H1 (cell line): ENCODE data around the gene RUSF1. TPM values are rescaled to one million over a fixed set of nuclear protein-coding genes. Genes with fewer than 3 reads are reported as not detected.

Experiments used
- CEBPB ChIP-seq: IDR thresholded peaks from 2 replicates; pipeline ENCODE4 v1.6.1; 2012; ENCODE audit warnings: low read depth, low read length
- CHD7 ChIP-seq: fragments of 300-600 bp; sonication (generic); IDR thresholded peaks from 2 replicates; pipeline ENCODE4 v1.7.1; 2012; ENCODE audit warnings: low read length, moderate library complexity, mild to moderate bottlenecking, inconsistent platforms; ENCODE audit not compliant: insufficient replicate concordance
- polyA plus RNA-seq, 7 experiments: library from polyadenylated mRNA; depleted of rRNA in 3 of 7; stranded (reverse) in 5 of 7; unstranded in 2 of 7; fragments of >200 nt in 5 of 7; fragments of 200-250 nt in 2 of 7; gene quantifications; 1 replicate in 5 of 7; 2 replicates in 1 of 7; 4 replicates in 1 of 7; pipeline versions ENCODE4 v1.2.1 to v1.2.3, GENCODE V29; 2011 to 2013; ENCODE audit warnings: missing spikeins in 2 of 7, mixed read lengths in 2 of 7
- total RNA-seq: library from RNA; stranded (reverse); fragmentation: NEBNext Ultra II Directional; extraction: Animal tissue kit (Norgen Biotek cat#: 25700); gene quantifications from 2 replicates; pipeline ENCODE4 v1.2.1, GENCODE V29; 2021

RUSF1 gene
- total and polyA plus RNA-seq, 2 of the 8 experiments (the other 6 are each of a cell fraction or from before 2014, with no cell fraction given), result 22.5 to 33.7 TPM

GRCh38 chr16:31452631-31453106, 55.5 kb downstream of the RUSF1 start (continued):
- TF ChIP-seq CHD7, result no peak
- TF ChIP-seq CEBPB, result no peak
- TF ChIP-seq, all 59 proteins: peak for 0
